IPS-15b (cell line): ENCODE measurements around the gene CISD3.
A peak's percentile ranks its signal among the peaks of the same experiment; 100 is the strongest.

Source experiments
- H3K27me3 ChIP-seq: one replicate; pipeline ENCODE4 v1.6.1; 2013; ENCODE audit warnings: low read length; ENCODE audit not compliant: control insufficient read depth, insufficient read depth
- H3K36me3 ChIP-seq: one replicate; pipeline ENCODE4 v1.6.1; 2013; ENCODE audit warnings: low read length; ENCODE audit not compliant: control insufficient read depth, insufficient read depth
- H3K4me1 ChIP-seq: one replicate; pipeline ENCODE4 v1.6.1; 2013; ENCODE audit warnings: mild to moderate bottlenecking, low read length; ENCODE audit not compliant: control insufficient read depth, insufficient read depth
- H3K4me3 ChIP-seq: one replicate; pipeline ENCODE4 v1.5.1; 2013; ENCODE audit warnings: low read depth, low read length
- H3K9ac ChIP-seq: one replicate; pipeline ENCODE4 v1.6.1; 2013; ENCODE audit warnings: low read depth, mild to moderate bottlenecking, low read length
- H3K9me3 ChIP-seq: one replicate; pipeline ENCODE4 v1.6.1; 2013; ENCODE audit warnings: mild to moderate bottlenecking, low read length; ENCODE audit not compliant: control insufficient read depth, insufficient read depth

Gene CISD3

GRCh38 chr17:38710604-38710962, 19.6 kb upstream of the CISD3 start:
- Histone ChIP-seq H3K27me3 (peaks cover 42% of the 10 kb centered on the region), H3K4me1 (peaks cover 27% of the 10 kb centered on the region), H3K4me3 (no peak overlapping the region), H3K9ac (no peak overlapping the region), H3K9me3 (no peaks in the 10 kb centered on the region), H3K36me3 (no peaks in the 10 kb centered on the region)

- H3K27me3 ChIP-seq, result peaks cover 42% of the 10 kb centered on the region
- no peaks in the 10 kb centered on the region for H3K36me3 ChIP-seq
- no peak overlapping the region for H3K4me3 ChIP-seq
- no peaks in the 10 kb centered on the region for H3K9me3 ChIP-seq
- peaks cover 31% of the 10 kb centered on the region for H3K4me1 ChIP-seq
- no peak overlapping the region for H3K9ac ChIP-seq
These were observed 19.2 kb upstream of the CISD3 start for GRCh38 chr17:38710985-38711384.

GRCh38 chr17:38711792-38712571, 18.2 kb upstream of the CISD3 start:
- peaks cover 38% of the 10 kb centered on the region for H3K27me3 ChIP-seq
- no peaks in the 10 kb centered on the region for H3K9me3 ChIP-seq
- H3K36me3 ChIP-seq, result no peaks in the 10 kb centered on the region
- H3K4me1 ChIP-seq, result peaks cover 29% of the 10 kb centered on the region
- H3K4me3 ChIP-seq, result no peak overlapping the region
- H3K9ac ChIP-seq, result no peak overlapping the region

- H3K36me3 ChIP-seq, result no peaks in the 10 kb centered on the region
- peaks cover 32% of the 10 kb centered on the region for H3K27me3 ChIP-seq
- no peaks in the 10 kb centered on the region for H3K9me3 ChIP-seq
- no peak overlapping the region for H3K9ac ChIP-seq
- H3K4me3 ChIP-seq, result no peak overlapping the region
- H3K4me1 ChIP-seq, result peaks cover 25% of the 10 kb centered on the region
These were observed 17.5 kb upstream of the CISD3 start for GRCh38 chr17:38712593-38712992.

- no peaks in the 10 kb centered on the region for H3K36me3 ChIP-seq
- H3K9me3 ChIP-seq, result no peaks in the 10 kb centered on the region
- H3K9ac ChIP-seq, result no peak overlapping the region
- H3K27me3 ChIP-seq, result peaks cover 25% of the 10 kb centered on the region
- H3K4me3 ChIP-seq, result no peak overlapping the region
- peaks cover 25% of the 10 kb centered on the region for H3K4me1 ChIP-seq
These were observed 16.6 kb upstream of the CISD3 start for GRCh38 chr17:38713456-38714075.

- H3K9ac ChIP-seq, result no peak overlapping the region
- H3K9me3 ChIP-seq, result no peaks in the 10 kb centered on the region
- H3K36me3 ChIP-seq, result no peaks in the 10 kb centered on the region
- peaks cover 15% of the 10 kb centered on the region for H3K27me3 ChIP-seq
- no peak overlapping the region for H3K4me3 ChIP-seq
- H3K4me1 ChIP-seq, result peaks cover 28% of the 10 kb centered on the region
These were observed 14.8 kb upstream of the CISD3 start for GRCh38 chr17:38715216-38715943.

GRCh38 chr17:38716368-38717005, 13.7 kb upstream of the CISD3 start:
- H3K36me3 ChIP-seq, result no peaks in the 10 kb centered on the region
- peaks cover 26% of the 10 kb centered on the region for H3K4me1 ChIP-seq
- no peak overlapping the region for H3K9ac ChIP-seq
- H3K27me3 ChIP-seq, result peaks cover 26% of the 10 kb centered on the region
- no peaks in the 10 kb centered on the region for H3K9me3 ChIP-seq
- no peak overlapping the region for H3K4me3 ChIP-seq

GRCh38 chr17:38717139-38717745, 12.9 kb upstream of the CISD3 start:
- no peak overlapping the region for H3K9ac ChIP-seq

GRCh38 chr17:38719289-38719942, 10.7 kb upstream of the CISD3 start:
- Histone ChIP-seq H3K4me1 (peaks cover 18% of the 10 kb centered on the region), H3K27me3 (peaks cover 30% of the 10 kb centered on the region), H3K36me3 (no peaks in the 10 kb centered on the region), H3K9me3 (no peaks in the 10 kb centered on the region), H3K4me3 (peak overlapping the region; percentile 48), H3K9ac (no peak overlapping the region)

More at GRCh38 chr17:38717139-38717745, 12.9 kb upstream of the CISD3 start:
- no peak overlapping the region for H3K4me3 ChIP-seq
- H3K36me3 ChIP-seq, result no peaks in the 10 kb centered on the region
- H3K9me3 ChIP-seq, result no peaks in the 10 kb centered on the region
- peaks cover 26% of the 10 kb centered on the region for H3K4me1 ChIP-seq
- peaks cover 29% of the 10 kb centered on the region for H3K27me3 ChIP-seq

GRCh38 chr17:38719943-38720641, 10.0 kb upstream of the CISD3 start:
- Histone ChIP-seq H3K4me1 (peaks cover 16% of the 10 kb centered on the region), H3K9ac (no peak overlapping the region), H3K36me3 (no peaks in the 10 kb centered on the region), H3K4me3 (peak overlapping the region; percentile 53), H3K9me3 (no peaks in the 10 kb centered on the region), H3K27me3 (peaks cover 26% of the 10 kb centered on the region)
